Mesendoderm (in vitro differentiated cells): ENCODE results near the gene ASIP.
"Not testable (repeated sequence)": the region's sequence is repeated elsewhere in the genome, so short reads cannot be mapped to it uniquely, and the experiment has no call there.

ENCODE experiments used
- DNase-seq: peaks from one replicate; pipeline ENCODE4 v3.0.0; 2013
- H2AK5ac ChIP-seq: 2 replicates; pipeline ENCODE4 v1.6.1; 2013; ENCODE audit warnings: low read length, inconsistent platforms
- H2BK120ac ChIP-seq: 2 replicates; pipeline ENCODE4 v1.6.1; 2013; ENCODE audit warnings: low read depth, mild to moderate bottlenecking, low read length, moderate library complexity, mixed read lengths
- H2BK15ac ChIP-seq: replicated peaks from 2 replicates; pipeline ENCODE4 v1.6.1; 2013; ENCODE audit warnings: low read depth, mild to moderate bottlenecking, moderate library complexity
- H2BK5ac ChIP-seq: 2 replicates; pipeline ENCODE4 v1.6.1; 2013; ENCODE audit warnings: low read length, inconsistent platforms
- H3K18ac ChIP-seq: 2 replicates; pipeline ENCODE4 v1.6.1; 2013; ENCODE audit warnings: mild to moderate bottlenecking, low read length, mixed read lengths
- H3K23ac ChIP-seq: one replicate; pipeline ENCODE4 v1.6.1; 2013; ENCODE audit warnings: low read length
- H3K27ac ChIP-seq: 2 replicates; pipeline ENCODE4 v1.5.1; 2013; ENCODE audit warnings: low read depth, mild to moderate bottlenecking, inconsistent platforms, low read length, moderate library complexity
- H3K27me3 ChIP-seq: 2 replicates; pipeline ENCODE4 v1.6.1; 2013; ENCODE audit warnings: low read length, control low read depth, mild to moderate bottlenecking, inconsistent platforms; ENCODE audit not compliant: insufficient read depth, poor library complexity
- H3K36me3 ChIP-seq: 2 replicates; pipeline ENCODE4 v1.6.1; 2013; ENCODE audit warnings: low read length, inconsistent platforms; ENCODE audit not compliant: control insufficient read depth, insufficient read depth
- H3K4ac ChIP-seq: one replicate; pipeline ENCODE4 v1.6.1; 2013; ENCODE audit warnings: low read depth, mild to moderate bottlenecking, low read length, moderate library complexity
- H3K4me1 ChIP-seq: 2 replicates; pipeline ENCODE4 v1.6.1; 2013; ENCODE audit warnings: low read depth, low read length, inconsistent platforms; ENCODE audit not compliant: control insufficient read depth
- H3K4me2 ChIP-seq: 2 replicates; pipeline ENCODE4 v1.6.1; 2013; ENCODE audit warnings: low read length
- H3K4me3 ChIP-seq: 2 replicates; pipeline ENCODE4 v1.5.1; 2013; ENCODE audit warnings: mild to moderate bottlenecking, low read length
- H3K56ac ChIP-seq: one replicate; pipeline ENCODE4 v1.6.1; 2013; ENCODE audit warnings: low read length
- H3K79me1 ChIP-seq: 2 replicates; pipeline ENCODE4 v1.6.1; 2013; ENCODE audit warnings: low read length, inconsistent platforms
- H3K79me2 ChIP-seq: 2 replicates; pipeline ENCODE4 v1.6.1; 2013; ENCODE audit warnings: mild to moderate bottlenecking, low read length; ENCODE audit not compliant: control insufficient read depth, insufficient read depth
- H3K9ac ChIP-seq: 2 replicates; pipeline ENCODE4 v1.6.1; 2013; ENCODE audit warnings: low read length, inconsistent platforms
- H4K5ac ChIP-seq: one replicate; pipeline ENCODE4 v1.6.1; 2013; ENCODE audit warnings: low read length
- H4K8ac ChIP-seq: one replicate; pipeline ENCODE4 v1.6.1; 2013; ENCODE audit warnings: low read depth, mild to moderate bottlenecking, control low read depth, low read length, moderate library complexity
- WGBS: extraction: QIAGEN DNeasy Blood & Tissue Kit; methylation state at CpG from one replicate; pipeline ENCODE4 v1.1.7; 2013; ENCODE audit warnings: low lambda C conversion rate, missing lambda C conversion rate; ENCODE audit not compliant: insufficient coverage; ENCODE audit errors: extremely low coverage; 5-methylcytosine and 5-hydroxymethylcytosine counted together

The ASIP gene

DNA sequence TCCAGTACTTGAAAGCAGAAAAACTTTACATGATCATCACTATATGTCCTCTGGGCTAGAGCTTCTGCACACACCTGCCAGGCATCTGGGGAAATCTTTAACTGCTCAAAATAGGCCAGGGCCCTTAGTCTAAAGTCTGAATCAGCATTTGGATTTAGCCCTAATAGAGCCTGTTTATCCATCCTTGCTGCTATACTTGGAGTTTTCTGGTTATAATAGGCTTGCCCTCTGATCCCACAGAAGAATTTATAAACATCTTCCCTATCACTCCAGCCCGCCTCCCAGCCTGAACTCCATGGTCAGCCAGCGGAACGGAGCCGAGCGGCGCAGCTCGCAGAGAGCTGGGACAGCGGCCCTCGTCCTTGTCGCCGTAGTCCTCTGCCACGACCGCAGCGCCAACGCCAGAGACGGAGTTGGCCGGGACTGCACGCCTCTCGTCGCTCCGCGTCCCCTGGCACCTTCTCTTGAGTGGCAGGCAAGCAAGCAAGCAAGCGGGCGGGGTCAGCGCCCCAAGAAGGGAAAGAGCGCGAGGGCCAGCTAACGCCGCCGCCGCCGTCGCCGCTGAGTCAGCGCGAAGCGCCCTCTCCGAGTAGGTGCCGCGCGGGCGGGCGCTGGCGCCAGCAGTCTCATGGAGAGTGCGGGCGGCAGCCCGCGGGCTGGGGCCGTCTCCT is 25.4 kb upstream of the ASIP start:
- Histone ChIP-seq H3K23ac (peak overlapping the region; percentile 90), H3K56ac (peak overlapping the region; percentile 96), H3K27ac (no peak overlapping the region), H2BK15ac (no peak overlapping the region), H3K36me3 (no peaks in the 10 kb centered on the region), H3K79me2 (no peaks in the 10 kb centered on the region), H3K27me3 (no peaks in the 10 kb centered on the region), H2BK120ac (no peak overlapping the region), H3K4me3 (no peak overlapping the region), H2AK5ac (no peak overlapping the region), H3K4ac (no peak overlapping the region), H3K4me2 (peak overlapping the region; percentile 59), H3K79me1 (no peaks in the 10 kb centered on the region), H2BK5ac (no peak overlapping the region), H4K8ac (no peak overlapping the region), H3K9ac (peak overlapping the region; percentile 74), H4K5ac (no peak overlapping the region), H3K18ac (no peak overlapping the region), H3K4me1 (no peaks in the 10 kb centered on the region)
- no CpG with 5 or more reads among the region's 49 CpGs for WGBS
- DNase-seq: peak; percentile 93

DNA sequence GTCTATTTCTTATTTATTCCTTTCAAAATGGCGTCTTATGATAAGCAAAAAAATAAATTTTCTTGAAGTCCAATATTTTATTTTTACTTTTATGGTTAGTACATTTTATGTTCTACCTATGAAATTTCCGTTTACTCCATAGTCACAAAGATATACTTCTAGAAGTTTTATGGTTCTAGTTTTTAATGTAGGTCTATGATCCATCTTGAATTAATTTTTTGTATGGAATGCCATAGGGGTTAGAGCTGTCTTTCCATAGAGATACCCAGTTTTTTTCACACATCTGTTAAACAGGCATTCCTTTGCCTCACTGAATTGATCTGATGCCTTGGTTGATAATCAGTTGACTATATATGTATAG is 24.9 kb upstream of the ASIP start:
- no peak overlapping the region for H2BK5ac ChIP-seq

GRCh38 chr20:34220561-34220960 is 20.7 kb upstream of the ASIP start:
- no peak overlapping the region for H2BK15ac ChIP-seq
- H4K8ac ChIP-seq: no peak overlapping the region
- H3K18ac ChIP-seq: no peak overlapping the region
- no peak overlapping the region for H3K4me3 ChIP-seq
- DNase-seq: no peak
- no peaks in the 10 kb centered on the region for H3K36me3 ChIP-seq
- no peak overlapping the region for H3K56ac ChIP-seq
- H3K79me2 ChIP-seq: no peaks in the 10 kb centered on the region
- no peaks in the 10 kb centered on the region for H3K4me1 ChIP-seq
- no peak overlapping the region for H2AK5ac ChIP-seq
- H2BK120ac ChIP-seq: no peak overlapping the region
- no peaks in the 10 kb centered on the region for H3K79me1 ChIP-seq
- H3K27ac ChIP-seq: no peak overlapping the region
- no peak overlapping the region for H3K4me2 ChIP-seq
- WGBS: no CpG with 5 or more reads among the region's 5 CpGs
- H2BK5ac ChIP-seq: no peak overlapping the region
- H3K9ac ChIP-seq: no peak overlapping the region
- H4K5ac ChIP-seq: no peak overlapping the region
- no peaks in the 10 kb centered on the region for H3K27me3 ChIP-seq
- H3K4ac ChIP-seq: no peak overlapping the region
- no peak overlapping the region for H3K23ac ChIP-seq

More for the DNA sequence above, 24.9 kb upstream of the ASIP start:
- H3K79me2 ChIP-seq: no peaks in the 10 kb centered on the region
- no peak for DNase-seq
- H4K8ac ChIP-seq: no peak overlapping the region
- H3K27me3 ChIP-seq: no peaks in the 10 kb centered on the region
- no peak overlapping the region for H3K4me2 ChIP-seq
- H4K5ac ChIP-seq: no peak overlapping the region
- no peak overlapping the region for H3K27ac ChIP-seq
- H2BK15ac ChIP-seq: no peak overlapping the region
- no peak overlapping the region for H2AK5ac ChIP-seq
- no peak overlapping the region for H3K56ac ChIP-seq
- WGBS: no CpG with 5 or more reads among the region's 2 CpGs
- H3K9ac ChIP-seq: no peak overlapping the region
- H2BK120ac ChIP-seq: no peak overlapping the region
- no peak overlapping the region for H3K23ac ChIP-seq
- no peak overlapping the region for H3K4ac ChIP-seq
- no peak overlapping the region for H3K4me3 ChIP-seq
- no peaks in the 10 kb centered on the region for H3K36me3 ChIP-seq
- H3K18ac ChIP-seq: no peak overlapping the region
- no peaks in the 10 kb centered on the region for H3K79me1 ChIP-seq
- no peaks in the 10 kb centered on the region for H3K4me1 ChIP-seq

GRCh38 chr20:34222208-34222607 is 19.0 kb upstream of the ASIP start:
- H2BK120ac ChIP-seq: no peak overlapping the region
- H2BK5ac ChIP-seq: no peak overlapping the region
- no peak overlapping the region for H3K4me2 ChIP-seq
- no peak overlapping the region for H4K5ac ChIP-seq
- H3K79me1 ChIP-seq: no peaks in the 10 kb centered on the region
- H3K79me2 ChIP-seq: no peaks in the 10 kb centered on the region
- no peak for DNase-seq
- H3K23ac ChIP-seq: no peak overlapping the region
- H3K18ac ChIP-seq: no peak overlapping the region
- no peak overlapping the region for H3K4ac ChIP-seq
- no peaks in the 10 kb centered on the region for H3K36me3 ChIP-seq
- H4K8ac ChIP-seq: no peak overlapping the region
- H2BK15ac ChIP-seq: no peak overlapping the region
- no peak overlapping the region for H3K56ac ChIP-seq
- H3K27me3 ChIP-seq: no peaks in the 10 kb centered on the region
- H3K27ac ChIP-seq: no peak overlapping the region
- H3K4me3 ChIP-seq: no peak overlapping the region
- H3K4me1 ChIP-seq: no peaks in the 10 kb centered on the region
- no peak overlapping the region for H3K9ac ChIP-seq
- H2AK5ac ChIP-seq: no peak overlapping the region
- WGBS: no CpG with 5 or more reads among the region's 3 CpGs

DNA sequence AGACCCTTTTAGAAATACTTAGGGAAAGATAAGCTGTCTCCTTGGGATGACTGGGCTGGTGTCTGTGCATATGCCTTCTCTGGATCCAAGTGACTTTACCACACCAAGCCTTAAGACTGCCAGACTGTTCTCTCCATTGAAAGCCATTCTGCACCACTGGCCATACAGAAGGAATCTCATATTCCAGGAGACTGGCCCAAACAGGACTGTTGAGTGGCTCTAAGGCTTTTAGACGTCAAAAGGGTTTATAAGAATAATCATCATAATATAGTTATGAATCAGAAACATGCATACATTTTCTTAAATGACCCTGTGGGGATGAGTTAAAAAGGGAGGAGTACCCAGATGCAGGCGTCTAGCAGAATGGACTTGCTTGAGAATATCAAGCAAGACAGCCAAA is 17.0 kb upstream of the ASIP start:
- H3K27me3 ChIP-seq, H2BK15ac ChIP-seq, H3K23ac ChIP-seq, H3K79me2 ChIP-seq, H3K36me3 ChIP-seq, H3K4me2 ChIP-seq, H3K9ac ChIP-seq, H3K79me1 ChIP-seq, H3K56ac ChIP-seq, H2AK5ac ChIP-seq, H3K4ac ChIP-seq, H3K4me1 ChIP-seq, H2BK5ac ChIP-seq, H4K5ac ChIP-seq, H3K18ac ChIP-seq, H2BK120ac ChIP-seq, H3K4me3 ChIP-seq, H4K8ac ChIP-seq, H3K27ac ChIP-seq, DNase-seq: not testable (repeated sequence)
- no CpG with 5 or more reads among the region's 2 CpGs for WGBS

DNA sequence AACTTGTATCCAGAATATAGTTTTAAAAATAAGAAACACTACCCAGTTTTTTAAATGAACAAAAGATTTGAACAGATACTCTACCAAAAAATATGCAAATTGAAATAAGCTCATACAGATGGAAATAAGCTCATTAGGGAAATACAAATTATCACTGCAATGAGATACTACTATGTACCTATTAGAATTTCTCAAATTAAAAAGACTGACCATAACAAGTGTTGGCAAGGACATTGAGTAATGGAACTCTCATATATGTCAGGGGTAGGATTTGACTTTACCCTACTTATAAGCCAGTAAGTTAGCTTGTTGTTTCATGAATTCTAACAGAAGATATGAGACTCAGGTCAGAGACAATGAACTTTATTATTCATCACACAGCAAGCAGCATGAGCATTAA is 9.6 kb upstream of the ASIP start:
- Histone ChIP-seq H3K4me1 (no peaks in the 10 kb centered on the region), H3K27ac (no peak overlapping the region), H3K18ac (no peak overlapping the region), H3K79me2 (no peaks in the 10 kb centered on the region), H2BK5ac (no peak overlapping the region), H3K36me3 (no peaks in the 10 kb centered on the region), H3K4me2 (no peak overlapping the region), H3K56ac (no peak overlapping the region), H2BK15ac (no peak overlapping the region), H3K27me3 (no peaks in the 10 kb centered on the region), H2BK120ac (no peak overlapping the region), H2AK5ac (no peak overlapping the region), H3K23ac (no peak overlapping the region), H4K5ac (no peak overlapping the region), H4K8ac (no peak overlapping the region), H3K4me3 (no peak overlapping the region), H3K4ac (no peak overlapping the region), H3K9ac (no peak overlapping the region), H3K79me1 (no peaks in the 10 kb centered on the region)
- no peak for DNase-seq
